MCF 10A (cell line): ENCODE results near the gene TMEM255A. TPM values are rescaled to one million over a fixed set of nuclear protein-coding genes. Genes with fewer than 3 reads are reported as not detected.

Experiments
- BruUV-seq: library from RNA; stranded (reverse); fragments of 400-500 nt; replicated peaks from 2 replicates; lab custom pipeline; 2021; lab: Mats Ljungman, UMichigan
- CTCF ChIA-PET: fragments of 300-600 bp; sonication (Branson Sonifier 250); formaldehyde crosslinking; extraction: SDS; loops from one replicate; lab custom pipeline; 2021; ENCODE audit warnings: antibody characterized with exemption, inconsistent platforms; lab: Yijun Ruan, JAX
- POLR2A ChIA-PET: fragments of 300-600, 350-650 bp; sonication (Branson Sonifier 250); formaldehyde crosslinking; extraction: SDS; loops from one replicate; lab custom pipeline; 2020; ENCODE audit warnings: antibody characterized with exemption, inconsistent platforms; lab: Yijun Ruan, JAX
- DNase-seq: peaks from one replicate; pipeline ENCODE4 v3.0.0-alpha.2; 2018; ENCODE audit not compliant: unreplicated experiment
- H3K27ac Mint-ChIP-seq: one replicate; pipeline ENCODE4 v1.8.0; 2022; ENCODE audit warnings: mild to moderate bottlenecking, low read depth, mixed read lengths; ENCODE audit not compliant: unreplicated experiment
- H3K27me3 Mint-ChIP-seq: one replicate; pipeline ENCODE4 v1.8.0; 2022; ENCODE audit warnings: mixed read lengths; ENCODE audit not compliant: insufficient read depth, unreplicated experiment
- H3K36me3 Mint-ChIP-seq: one replicate; pipeline ENCODE4 v1.8.0; 2022; ENCODE audit warnings: mild to moderate bottlenecking, moderate library complexity, mixed read lengths; ENCODE audit not compliant: insufficient read depth, unreplicated experiment
- H3K4me1 Mint-ChIP-seq: one replicate; pipeline ENCODE4 v1.8.0; 2022; ENCODE audit warnings: mixed read lengths; ENCODE audit not compliant: insufficient read depth, unreplicated experiment
- H3K4me3 Mint-ChIP-seq: one replicate; pipeline ENCODE4 v1.8.0; 2022; ENCODE audit warnings: mild to moderate bottlenecking, moderate library complexity, mixed read lengths; ENCODE audit not compliant: unreplicated experiment
- H3K9me3 Mint-ChIP-seq: one replicate; pipeline ENCODE4 v1.8.0; 2022; ENCODE audit warnings: mixed read lengths; ENCODE audit not compliant: unreplicated experiment
- intact Hi-C: fragments of 100-400 bp; cut with micrococcal nuclease; formaldehyde crosslinking; loops from 2 replicates; pipeline ENCODE4 v1.14.1; 2022
- total RNA-seq: library from RNA; stranded (reverse); gene quantifications from 2 replicates; pipeline ENCODE4 v1.2.3, GENCODE V29; 2022
- TF ChIP-seq, protein P1 (sequence below): fragments of 200-600 bp; IDR thresholded peaks from one replicate; pipeline ENCODE4 v1.8.0; 2022; ENCODE audit warnings: antibody characterized with exemption, mild to moderate bottlenecking; ENCODE audit not compliant: unreplicated experiment

TMEM255A gene
- total RNA-seq, 1 experiment from 2014 or later = not detected

DNA sequence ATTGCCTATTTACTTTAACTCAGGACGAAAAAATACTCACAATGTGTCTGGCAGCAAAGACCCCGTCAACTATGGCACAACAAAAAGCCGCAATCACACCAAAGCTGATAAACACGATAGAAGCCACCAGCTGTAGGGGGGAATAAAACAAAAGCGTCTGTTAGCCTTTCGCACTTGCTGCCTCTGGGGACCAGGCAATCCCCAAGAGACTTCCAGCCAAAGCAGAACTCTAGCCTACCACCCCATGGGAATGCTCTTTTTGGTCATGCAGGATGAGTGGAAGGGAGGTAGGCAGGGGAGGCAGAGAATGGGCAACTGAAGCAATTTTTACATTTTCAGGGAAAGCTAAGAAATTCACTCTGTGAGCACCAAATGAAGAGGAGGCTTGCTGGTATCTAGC is 20.1 kb downstream of the TMEM255A start:
- BruUV-seq = no TSS peak
- Mint-ChIP-seq H3K9me3 (no peaks in the 10 kb centered on the region), H3K27me3 (no peaks in the 10 kb centered on the region), H3K36me3 (no peaks in the 10 kb centered on the region), H3K4me1 (no peaks in the 10 kb centered on the region), H3K4me3 (no peak overlapping the region), H3K27ac (no peak overlapping the region)
- POLR2A ChIA-PET = no interaction called here
- intact Hi-C loops = no loop called here
- CTCF ChIA-PET = no interaction called here
- no peak for DNase-seq
- TF ChIP-seq, protein P1, sequence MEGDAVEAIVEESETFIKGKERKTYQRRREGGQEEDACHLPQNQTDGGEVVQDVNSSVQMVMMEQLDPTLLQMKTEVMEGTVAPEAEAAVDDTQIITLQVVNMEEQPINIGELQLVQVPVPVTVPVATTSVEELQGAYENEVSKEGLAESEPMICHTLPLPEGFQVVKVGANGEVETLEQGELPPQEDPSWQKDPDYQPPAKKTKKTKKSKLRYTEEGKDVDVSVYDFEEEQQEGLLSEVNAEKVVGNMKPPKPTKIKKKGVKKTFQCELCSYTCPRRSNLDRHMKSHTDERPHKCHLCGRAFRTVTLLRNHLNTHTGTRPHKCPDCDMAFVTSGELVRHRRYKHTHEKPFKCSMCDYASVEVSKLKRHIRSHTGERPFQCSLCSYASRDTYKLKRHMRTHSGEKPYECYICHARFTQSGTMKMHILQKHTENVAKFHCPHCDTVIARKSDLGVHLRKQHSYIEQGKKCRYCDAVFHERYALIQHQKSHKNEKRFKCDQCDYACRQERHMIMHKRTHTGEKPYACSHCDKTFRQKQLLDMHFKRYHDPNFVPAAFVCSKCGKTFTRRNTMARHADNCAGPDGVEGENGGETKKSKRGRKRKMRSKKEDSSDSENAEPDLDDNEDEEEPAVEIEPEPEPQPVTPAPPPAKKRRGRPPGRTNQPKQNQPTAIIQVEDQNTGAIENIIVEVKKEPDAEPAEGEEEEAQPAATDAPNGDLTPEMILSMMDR = no peak

DNA sequence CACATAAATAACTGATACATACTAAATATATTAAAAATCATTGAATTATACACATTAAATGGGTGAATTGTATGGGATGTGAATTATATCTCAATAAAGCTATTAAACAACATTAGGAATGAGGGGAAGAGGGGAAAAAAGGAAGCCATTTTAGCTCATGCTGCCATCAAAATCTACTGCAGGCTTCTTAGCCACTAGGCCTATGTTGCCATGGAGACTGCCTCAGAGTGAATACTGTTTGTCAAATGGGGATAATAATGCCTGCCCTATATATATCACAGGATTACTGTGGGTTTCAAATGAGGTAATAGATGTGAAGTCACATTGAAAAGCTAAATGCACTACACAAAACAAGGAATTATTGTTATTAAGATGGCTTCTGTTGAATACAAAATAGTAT is 21.2 kb downstream of the TMEM255A start:
- no peak overlapping the region for H3K27ac Mint-ChIP-seq
- POLR2A ChIA-PET = interaction anchor here (0.5 to 1.2 kb wide), 3 partner anchors 10 to 333 kb away, joined by 3 to 4 read pairs (median 3); no protein-coding TSS in a partner anchor
- H3K4me1 Mint-ChIP-seq = no peaks in the 10 kb centered on the region
- TF ChIP-seq, protein P1 = no peak
- BruUV-seq = no TSS peak
- no peak overlapping the region for H3K4me3 Mint-ChIP-seq
- CTCF ChIA-PET = interaction anchor here (0.6 to 1.5 kb wide), 2 partner anchors 37 to 76 kb away, joined by 3 to 6 read pairs; no protein-coding TSS in a partner anchor
- no peaks in the 10 kb centered on the region for H3K9me3 Mint-ChIP-seq
- intact Hi-C loops = no loop called here
- DNase-seq = no peak
- no peaks in the 10 kb centered on the region for H3K36me3 Mint-ChIP-seq
- peaks cover 8% of the 10 kb centered on the region for H3K27me3 Mint-ChIP-seq

DNA sequence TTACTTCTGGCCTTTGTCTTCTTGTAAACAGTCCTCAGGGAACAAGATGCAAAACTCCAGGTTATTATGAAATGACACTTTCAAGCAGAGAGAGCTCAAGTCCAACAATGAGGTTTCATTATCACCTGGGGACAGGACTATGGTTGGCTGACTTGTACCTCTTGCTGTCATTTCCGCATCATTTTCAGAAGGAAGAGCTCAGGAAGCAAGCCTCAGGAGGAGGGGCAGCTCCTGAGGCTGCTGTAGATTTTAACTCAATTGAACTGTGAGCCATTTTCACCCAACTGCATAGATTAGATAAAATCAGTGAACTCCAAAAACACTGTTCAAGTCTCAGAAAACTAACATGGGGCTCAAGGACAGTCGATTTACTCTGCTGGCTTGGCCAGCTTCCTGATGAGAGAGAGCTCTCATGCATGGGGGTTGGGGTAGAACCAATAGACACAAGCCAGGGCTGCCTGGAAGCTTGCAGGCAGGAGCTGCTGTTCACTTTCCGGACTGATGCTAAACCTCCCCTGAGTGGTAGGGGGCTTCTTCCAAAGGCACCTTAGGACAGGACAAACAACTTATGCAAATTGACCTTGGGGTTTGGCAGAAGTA is 23.6 kb downstream of the TMEM255A start:
- ChIA-PET CTCF (interaction anchor here (0.9 to 1.3 kb wide), 3 partner anchors 11 to 74 kb away, joined by 3 read pairs; no protein-coding TSS in a partner anchor), POLR2A (interaction anchor here (1.1 kb wide), 1 partner anchor 11 kb away, joined by 3 read pairs; no protein-coding TSS in a partner anchor)
- no peaks in the 10 kb centered on the region for H3K36me3 Mint-ChIP-seq
- DNase-seq = no peak
- H3K4me3 Mint-ChIP-seq = no peak overlapping the region
- TF ChIP-seq, protein P1 = no peak
- H3K27ac Mint-ChIP-seq = no peak overlapping the region
- intact Hi-C loops = no loop called here
- H3K4me1 Mint-ChIP-seq = no peaks in the 10 kb centered on the region
- peaks cover 28% of the 10 kb centered on the region for H3K27me3 Mint-ChIP-seq
- peaks cover 9% of the 10 kb centered on the region for H3K9me3 Mint-ChIP-seq
- no TSS peak for BruUV-seq

DNA sequence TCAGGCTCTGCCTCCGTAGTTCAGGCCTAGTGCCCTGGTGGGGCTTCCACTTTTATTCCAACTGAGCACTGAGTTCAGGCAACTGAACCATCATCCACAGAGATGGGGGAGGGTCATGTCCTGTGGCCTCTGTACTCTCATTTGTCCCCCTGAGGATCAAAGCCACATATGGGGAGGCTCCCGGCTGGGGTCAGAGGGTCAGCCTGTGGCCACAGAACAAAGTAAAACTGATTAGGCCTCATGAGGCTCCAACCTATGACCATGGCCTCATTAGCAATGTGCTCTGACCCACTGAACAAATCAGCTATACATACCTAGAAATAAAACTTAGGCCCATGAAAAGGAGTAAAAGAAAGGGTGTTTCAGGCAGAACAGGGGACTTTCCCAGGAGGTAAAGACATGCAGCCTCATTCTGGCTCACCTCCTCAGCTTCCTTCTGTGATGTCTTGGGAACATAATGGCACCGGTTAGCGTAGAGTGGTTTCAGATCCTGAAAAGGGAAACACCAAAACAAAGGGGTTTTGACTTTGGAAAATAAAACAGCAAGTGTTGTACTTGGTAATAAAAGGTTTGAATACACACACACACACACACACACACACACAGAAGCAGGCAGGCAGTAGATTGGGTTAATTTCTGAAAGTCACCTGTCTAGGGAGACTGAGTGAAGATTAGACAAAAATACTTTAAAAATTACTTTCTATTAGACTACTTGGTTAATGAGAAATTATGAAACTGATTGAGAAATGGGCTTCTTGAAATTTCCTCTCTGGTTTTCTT is 24.3 kb downstream of the TMEM255A start:
- Mint-ChIP-seq H3K27me3 (peaks cover 28% of the 10 kb centered on the region), H3K9me3 (peaks cover 9% of the 10 kb centered on the region), H3K4me1 (no peaks in the 10 kb centered on the region), H3K27ac (no peak overlapping the region), H3K4me3 (no peak overlapping the region), H3K36me3 (no peaks in the 10 kb centered on the region)
- DNase-seq = no peak
- ChIA-PET CTCF (interaction anchor here (0.6 to 1.3 kb wide), 6 partner anchors 12 to 185 kb away, joined by 3 to 4 read pairs (median 3); no protein-coding TSS in a partner anchor), POLR2A (interaction anchor here (1.1 kb wide), 1 partner anchor 12 kb away, joined by 3 read pairs; no protein-coding TSS in a partner anchor)
- TF ChIP-seq, protein P1 = no peak
- intact Hi-C loops = no loop called here
- no TSS peak for BruUV-seq
